ENCODE results near the gene IRF6.

Gene IRF6

GRCh38 chr1:209786146-209786545, 19.8 kb downstream of the IRF6 start:
- DNase-seq, result no peak

GRCh38 chr1:209785592-209785991, 20.4 kb downstream of the IRF6 start:
- no peak for DNase-seq

GRCh38 chr1:209784265-209785169, 21.4 kb downstream of the IRF6 start, which contains the start of gene C1orf74:
Gene C1orf74 (minus strand): TSS chr1:209784559. CDS start chr1:209783634, 925 bp downstream.
- peak; percentile 95 for DNase-seq

- no peak for DNase-seq
Measured at GRCh38 chr1:209783386-209783785, 22.6 kb downstream of the IRF6 start.

- no peak for DNase-seq
Measured at GRCh38 chr1:209780268-209780667, 25.7 kb downstream of the IRF6 start.

GRCh38 chr1:209778102-209778501, 27.8 kb downstream of the IRF6 start:
- no peak for DNase-seq

- no peak for DNase-seq
Measured at GRCh38 chr1:209777587-209777986, 28.4 kb downstream of the IRF6 start.

GRCh38 chr1:209775678-209776077, 30.3 kb downstream of the IRF6 start:
- no peak for DNase-seq

- DNase-seq, result no peak
Measured at GRCh38 chr1:209774592-209774991, 31.4 kb downstream of the IRF6 start.

GRCh38 chr1:209772126-209772525, 33.8 kb downstream of the IRF6 start:
- no peak for DNase-seq

- no peak for DNase-seq
Measured at GRCh38 chr1:209770636-209771415, 35.1 kb downstream of the IRF6 start.

GRCh38 chr1:209769971-209770370, 36.0 kb downstream of the IRF6 start:
- no peak for DNase-seq

- no peak for DNase-seq
Measured at GRCh38 chr1:209769171-209769904, 36.6 kb downstream of the IRF6 start.

- no peak for DNase-seq
Measured at GRCh38 chr1:209768354-209768774, 37.6 kb downstream of the IRF6 start.

GRCh38 chr1:209767706-209768105, 38.2 kb downstream of the IRF6 start:
- DNase-seq, result no peak

- no peak for DNase-seq
Measured at GRCh38 chr1:209767096-209767495, 38.8 kb downstream of the IRF6 start.

GRCh38 chr1:209766051-209766450, 39.9 kb downstream of the IRF6 start:
- no peak for DNase-seq

GRCh38 chr1:209761011-209761635, 44.8 kb downstream of the IRF6 start:
- DNase-seq, result no peak

GRCh38 chr1:209759829-209760359, 46.0 kb downstream of the IRF6 start:
- no peak for DNase-seq

GRCh38 chr1:209758400-209758799, 47.5 kb downstream of the IRF6 start:
- no peak for DNase-seq

- no peak for DNase-seq
Measured at GRCh38 chr1:209756615-209757445, 49.1 kb downstream of the IRF6 start.
